HepG2 (cell line): Measurements from ENCODE around the gene DLAT. TPM values are rescaled to one million over a fixed set of nuclear protein-coding genes. Genes with fewer than 3 reads are reported as not detected.
"Not testable (repeated sequence)": the region's sequence is repeated elsewhere in the genome, so short reads cannot be mapped to it uniquely, and the experiment has no call there.

Source experiments
- BCL6 ChIP-seq: IDR thresholded peaks from 2 replicates; pipeline ENCODE4 v1.6.1; 2016; ENCODE audit warnings: missing genetic modification reagents, missing compliant biosample characterization
- CBX2 ChIP-seq, 2 experiments: fragments of 200-600 bp in 1 of 2; sonication (generic); formaldehyde crosslinking in 1 of 2; IDR thresholded peaks; 2 replicates each; pipeline versions ENCODE4 v1.7.0 to v1.8.1; 2018 to 2022; ENCODE audit warnings: low read depth in 2 of 2, low read length in 1 of 2, mild to moderate bottlenecking in 1 of 2, missing genetic modification reagents in 1 of 2
- ERF ChIP-seq: IDR thresholded peaks from 2 replicates; pipeline ENCODE4 v1.6.1; 2018; ENCODE audit warnings: missing biosample characterization, missing genetic modification reagents
- GATAD1 ChIP-seq: IDR thresholded peaks from 2 replicates; pipeline ENCODE4 v1.6.1; 2016; ENCODE audit warnings: missing genetic modification reagents, missing compliant biosample characterization
- IKZF4 ChIP-seq: sonication (generic); formaldehyde crosslinking; IDR thresholded peaks from 2 replicates; pipeline ENCODE4 v1.5.1; 2020; ENCODE audit warnings: borderline replicate concordance, mild to moderate bottlenecking, low read depth, missing genetic modification reagents; ENCODE audit errors: not compliant biosample characterization
- KLF16 ChIP-seq, 2 experiments: sonication (generic) in 1 of 2; formaldehyde crosslinking in 1 of 2; IDR thresholded peaks; 2 replicates each; pipeline versions ENCODE4 v1.6.1 to v1.8.0; 2016 to 2023; ENCODE audit warnings: missing genetic modification reagents in 2 of 2, missing compliant biosample characterization in 1 of 2
- NFYC ChIP-seq: IDR thresholded peaks from 2 replicates; pipeline ENCODE4 v1.6.1; 2016; ENCODE audit warnings: missing genetic modification reagents, missing compliant biosample characterization
- PAXIP1 ChIP-seq: sonication (generic); formaldehyde crosslinking; conservative IDR thresholded peaks from 2 replicates; pipeline ENCODE4 v1.4.0; 2020; ENCODE audit warnings: mild to moderate bottlenecking, missing genetic modification reagents, moderate library complexity
- PITX1 ChIP-seq: sonication (generic); formaldehyde crosslinking; IDR thresholded peaks from 2 replicates; pipeline ENCODE4 v1.5.1; 2020; ENCODE audit warnings: mild to moderate bottlenecking, missing genetic modification reagents
- POGK ChIP-seq: sonication (generic); formaldehyde crosslinking; conservative IDR thresholded peaks from 2 replicates; pipeline ENCODE4 v1.8.0; 2022; ENCODE audit warnings: mild to moderate bottlenecking, moderate library complexity, missing genetic modification reagents
- SIX4 ChIP-seq: sonication (generic); formaldehyde crosslinking; IDR thresholded peaks from 2 replicates; pipeline ENCODE4 v1.4.0; 2020; ENCODE audit warnings: missing genetic modification reagents
- ZFY ChIP-seq: sonication (generic); formaldehyde crosslinking; IDR thresholded peaks from 2 replicates; pipeline ENCODE4 v1.4.0; 2020; ENCODE audit warnings: missing genetic modification reagents
- ZMYM4 ChIP-seq: sonication (generic); formaldehyde crosslinking; IDR thresholded peaks from 2 replicates; pipeline ENCODE4 v1.8.1; 2023; ENCODE audit warnings: mild to moderate bottlenecking, missing genetic modification reagents
- ZNF280B ChIP-seq: sonication (generic); formaldehyde crosslinking; IDR thresholded peaks from 2 replicates; pipeline ENCODE4 v1.5.0; 2020; ENCODE audit warnings: missing genetic modification reagents, mild to moderate bottlenecking, borderline replicate concordance
- ZNF281 ChIP-seq: sonication (generic); formaldehyde crosslinking; IDR thresholded peaks from 2 replicates; pipeline ENCODE4 v1.4.0; 2020; ENCODE audit warnings: missing genetic modification reagents, borderline replicate concordance
- ZNF331 ChIP-seq: sonication (generic); formaldehyde crosslinking; IDR thresholded peaks from 2 replicates; pipeline ENCODE4 v1.4.0; 2020; ENCODE audit warnings: missing genetic modification reagents
- ZNF350 ChIP-seq: sonication (generic); formaldehyde crosslinking; IDR thresholded peaks from 2 replicates; pipeline ENCODE4 v1.4.0; 2020; ENCODE audit warnings: mild to moderate bottlenecking, low read depth, missing genetic modification reagents, borderline replicate concordance
- ZNF556 ChIP-seq: sonication (generic); formaldehyde crosslinking; IDR thresholded peaks from 2 replicates; pipeline ENCODE4 v1.4.0; 2020; ENCODE audit warnings: mild to moderate bottlenecking, missing genetic modification reagents, borderline replicate concordance
- ZSCAN31 ChIP-seq: sonication (generic); formaldehyde crosslinking; IDR thresholded peaks from 2 replicates; pipeline ENCODE4 v1.5.0; 2020; ENCODE audit warnings: low read depth, mild to moderate bottlenecking, missing genetic modification reagents
- polyA plus RNA-seq, 8 experiments: library from polyadenylated mRNA; depleted of rRNA in 3 of 8; stranded (reverse) in 7 of 8; unstranded in 1 of 8; fragments of >200 nt; fragmentation: Illumina TruSeq in 4 of 8; extraction: Trizol in 4 of 8; gene quantifications; 2 replicates each; pipeline versions ENCODE4 v1.2.1 to v1.2.3, GENCODE V29; 2011 to 2016; ENCODE audit warnings: low read depth in 4 of 8, missing spikeins in 1 of 8, mixed read lengths in 1 of 8; ENCODE audit not compliant: insufficient read depth in 1 of 8
- total RNA-seq, 5 experiments: library from RNA; depleted of rRNA; stranded (reverse); fragments of >200 nt; fragmentation: Illumina TruSeq; extraction: Trizol; gene quantifications; 2 replicates each; pipeline ENCODE4 v1.2.3, GENCODE V29; 2016; ENCODE audit warnings: low read depth in 1 of 5

DLAT gene
- total and polyA plus RNA-seq, 2 of the 13 experiments (the other 11 are each of a cell fraction or from before 2014, with no cell fraction given): 26.4 to 62.2 TPM

- TF ChIP-seq PAXIP1: peak; percentile 66
- peak; percentile 64; the same call in 1 of the 2 replicates for TF ChIP-seq ZNF556
- 0 out of 2 replicates have a peak, but pooled peaks have one; percentile 14 for TF ChIP-seq ZFY
- peak; percentile 51; the same call in 1 of the 2 replicates for TF ChIP-seq ZSCAN31 (CRISPR knock-in tag)
- 0 out of 4 replicates have a peak, but pooled peaks of 1 of the 2 experiments have one; percentile 40 for TF ChIP-seq KLF16 (CRISPR knock-in tag; IDR thresholded peaks at IDR 0.05)
- TF ChIP-seq ERF (CRISPR knock-in tag): peak; percentile 45; the same call in 1 of the 2 replicates
- peak; percentile 56; the same call in 1 of the 2 replicates for TF ChIP-seq ZNF331
- not testable (repeated sequence) for TF ChIP-seq CBX2 (IDR thresholded peaks at IDR 0.05; ENCODE audit: low read depth, low read length)
- 0 out of 2 replicates have a peak, but pooled peaks have one; percentile 26 for TF ChIP-seq CBX2 (CRISPR knock-in tag; IDR thresholded peaks at IDR 0.05; ENCODE audit: low read depth)
- TF ChIP-seq NFYC: 0 out of 2 replicates have a peak, but pooled peaks have one; percentile 20
- peak; percentile 49; the same call in 1 of the 2 replicates for TF ChIP-seq POGK (CRISPR knock-in tag)
- TF ChIP-seq ZNF281: peak; percentile 89
- peak; percentile 77 for TF ChIP-seq ZMYM4 (CRISPR knock-in tag)
- peak; percentile 25; the same call in 1 of the 2 replicates for TF ChIP-seq ZNF350 (CRISPR knock-in tag)
- TF ChIP-seq SIX4 (CRISPR knock-in tag): 0 out of 2 replicates have a peak, but pooled peaks have one; percentile 14
- peak; percentile 57 for TF ChIP-seq IKZF4 (CRISPR knock-in tag)
- TF ChIP-seq BCL6: peak; percentile 43; the same call in 1 of the 2 replicates
- peak; percentile 56; the same call in 1 of the 2 replicates for TF ChIP-seq PITX1 (CRISPR knock-in tag)
- 0 out of 2 replicates have a peak, but pooled peaks have one; percentile 24 for TF ChIP-seq GATAD1 (CRISPR knock-in tag)
- 0 out of 2 replicates have a peak, but pooled peaks have one; percentile 69 for TF ChIP-seq ZNF280B (CRISPR knock-in tag)
Measured at GRCh38 chr11:112006095-112006441, 19.1 kb upstream of the DLAT start (continued).
